ENCODE data around the gene DLG2. TPM values are rescaled to one million over a fixed set of nuclear protein-coding genes. Genes with fewer than 3 reads are reported as not detected.

Gene DLG2
- total RNA-seq, 4 donors from 2014 or later = 1.3 to 4.7 (median 2.4) TPM

GRCh38 chr11:84721561-84721961 is 905.6 kb downstream of the DLG2 start:
- peak overlapping the region in 1 of 4 donors; percentile 66 for H3K4me3 ChIP-seq

GRCh38 chr11:84720706-84721402 is 906.3 kb downstream of the DLG2 start:
- Histone ChIP-seq H3K27me3 (no peaks in the 10 kb centered on the region), H3K27ac (peak overlapping the region in 2 of 4 donors; percentile 7 to 10), H3K4me3 (peak overlapping the region; percentile 57 to 67 (median 64)), H3K9me3 (no peaks in the 10 kb centered on the region), H3K4me1 (peaks cover 4 to 7% of the 10 kb centered on the region in 2 donors), H3K36me3 (no peaks in the 10 kb centered on the region)
- intact Hi-C loops (cut with DNase I; ENCODE audit: low total_unique reads) (no loop called here), in situ Hi-C loops (cut with MboI; ENCODE audit: low sequenced_read_pairs in 4 of 4) (loop anchor here in 1 of 4 donors (25.0 kb wide), 1 partner anchor 159 kb away; no protein-coding TSS in a partner anchor)
- TF ChIP-seq POLR2A (IDR thresholded peaks at IDR 0.05) = no peak
- no peak for TF ChIP-seq CTCF (IDR thresholded peaks at IDR 0.05 in 4 of 5, conservative IDR thresholded peaks at IDR 0.05 in 1 of 5)
- peak; percentile 7 to 11 for DNase-seq
- peak; percentile 57 to 63 for ATAC-seq

More at GRCh38 chr11:84721561-84721961, 905.6 kb downstream of the DLG2 start:
- no peaks in the 10 kb centered on the region for H3K27me3 ChIP-seq
- ATAC-seq (no peak), DNase-seq (no peak)
- H3K27ac ChIP-seq = no peak overlapping the region
- TF ChIP-seq CTCF (IDR thresholded peaks at IDR 0.05 in 4 of 5, conservative IDR thresholded peaks at IDR 0.05 in 1 of 5) = no peak
- TF ChIP-seq POLR2A (IDR thresholded peaks at IDR 0.05) = no peak
- H3K36me3 ChIP-seq = no peaks in the 10 kb centered on the region
- H3K9me3 ChIP-seq = no peaks in the 10 kb centered on the region
- in situ Hi-C loops (cut with MboI; ENCODE audit: low sequenced_read_pairs in 4 of 4) (loop anchor here in 1 of 4 donors (25.0 kb wide), 1 partner anchor 159 kb away; no protein-coding TSS in a partner anchor), intact Hi-C loops (cut with DNase I; ENCODE audit: low total_unique reads) (no loop called here)
- peaks cover 4 to 7% of the 10 kb centered on the region in 2 donors for H3K4me1 ChIP-seq

GRCh38 chr11:84719935-84720577 is 907.1 kb downstream of the DLG2 start:
- intact Hi-C loops (cut with DNase I; ENCODE audit: low total_unique reads) = no loop called here
- no peak overlapping the region for H3K27ac ChIP-seq
- no peaks in the 10 kb centered on the region for H3K27me3 ChIP-seq
- DNase-seq (no peak), ATAC-seq (peak; percentile 39 to 46)
- no peaks in the 10 kb centered on the region for H3K9me3 ChIP-seq
- no peaks in the 10 kb centered on the region for H3K36me3 ChIP-seq
- peaks cover 4 to 7% of the 10 kb centered on the region in 2 donors for H3K4me1 ChIP-seq
- H3K4me3 ChIP-seq = peak overlapping the region; percentile 57 to 67 (median 64)
- in situ Hi-C loops (cut with MboI; ENCODE audit: low sequenced_read_pairs in 4 of 4) = loop anchor here in 2 of 4 donors (5.0 to 25.0 kb wide), 2 partner anchors 158 kb away; no protein-coding TSS in a partner anchor
- TF ChIP-seq POLR2A (IDR thresholded peaks at IDR 0.05) = no peak
- no peak for TF ChIP-seq CTCF (IDR thresholded peaks at IDR 0.05 in 4 of 5, conservative IDR thresholded peaks at IDR 0.05 in 1 of 5)

- DNase-seq = peak in 1 of 2 donors; percentile 23
- TF ChIP-seq CTCF (IDR thresholded peaks at IDR 0.05 in 4 of 5, conservative IDR thresholded peaks at IDR 0.05 in 1 of 5) (peak in 2 of 5 experiments; percentile 42 to 49), POLR2A (IDR thresholded peaks at IDR 0.05) (no peak)
- Histone ChIP-seq H3K9me3 (no peaks in the 10 kb centered on the region), H3K4me3 (no peak overlapping the region), H3K4me1 (no peaks in the 10 kb centered on the region), H3K27me3 (no peaks in the 10 kb centered on the region), H3K27ac (no peak overlapping the region), H3K36me3 (no peaks in the 10 kb centered on the region)
- in situ Hi-C loops (cut with MboI; ENCODE audit: low sequenced_read_pairs in 4 of 4) = loop anchor here in 1 of 4 donors (25.0 kb wide), 1 partner anchor 152 kb away; no protein-coding TSS in a partner anchor
- intact Hi-C loops (cut with DNase I; ENCODE audit: low total_unique reads) = loop anchor here (1.0 kb wide), 1 partner anchor 156 kb away; no protein-coding TSS in a partner anchor
- peak; percentile 45 to 66 for ATAC-seq
Measured at GRCh38 chr11:84714316-84714780, 912.8 kb downstream of the DLG2 start.
